ENCODE data around the gene MRI1.

The MRI1 gene

GRCh38 chr19:13812544-13812943, 48.2 kb downstream of the MRI1 start:
- H3K4me3 ChIP-seq (ENCODE audit: low read depth, low read length) = no peak overlapping the region
- DNase-seq (ENCODE audit: low read depth) = no peak
- TF ChIP-seq CTCF (IDR thresholded peaks at IDR 0.05; ENCODE audit: insufficient read depth, low read depth, low read length, missing control alignments) = no peak

- no peak for TF ChIP-seq CTCF (IDR thresholded peaks at IDR 0.05; ENCODE audit: insufficient read depth, low read depth, low read length, missing control alignments)
- DNase-seq (ENCODE audit: low read depth) = no peak
- no peak overlapping the region for H3K4me3 ChIP-seq (ENCODE audit: low read depth, low read length)
Measured at GRCh38 chr19:13813147-13813546, 48.8 kb downstream of the MRI1 start.

GRCh38 chr19:13814550-13814949, 50.2 kb downstream of the MRI1 start:
- H3K4me3 ChIP-seq (ENCODE audit: low read depth, low read length) = no peak overlapping the region
- DNase-seq (ENCODE audit: low read depth) = no peak
- TF ChIP-seq CTCF (IDR thresholded peaks at IDR 0.05; ENCODE audit: insufficient read depth, low read depth, low read length, missing control alignments) = no peak

- no peak overlapping the region for H3K4me3 ChIP-seq (ENCODE audit: low read depth, low read length)
- TF ChIP-seq CTCF (IDR thresholded peaks at IDR 0.05; ENCODE audit: insufficient read depth, low read depth, low read length, missing control alignments) = no peak
- DNase-seq (ENCODE audit: low read depth) = no peak
Measured at GRCh38 chr19:13817018-13817614, 52.8 kb downstream of the MRI1 start.

GRCh38 chr19:13817615-13818371, 53.5 kb downstream of the MRI1 start:
- no peak overlapping the region for H3K4me3 ChIP-seq (ENCODE audit: low read depth, low read length)
- TF ChIP-seq CTCF (IDR thresholded peaks at IDR 0.05; ENCODE audit: insufficient read depth, low read depth, low read length, missing control alignments) = no peak
- DNase-seq (ENCODE audit: low read depth) = no peak

GRCh38 chr19:13819238-13819637, 54.9 kb downstream of the MRI1 start:
- no peak for TF ChIP-seq CTCF (IDR thresholded peaks at IDR 0.05; ENCODE audit: insufficient read depth, low read depth, low read length, missing control alignments)
- DNase-seq (ENCODE audit: low read depth) = no peak
- no peak overlapping the region for H3K4me3 ChIP-seq (ENCODE audit: low read depth, low read length)
